ENCODE data around the gene ENTR1.

GRCh38 chr9:136412962-136413361, 2.5 kb upstream of the ENTR1 start:
- TF ChIP-seq CTCF (IDR thresholded peaks at IDR 0.05) (no peak), POLR2A (IDR thresholded peaks at IDR 0.05) (no peak)

Data from uterus (tissue), 2 donors.